ACHN (cell line): ENCODE data around the gene NEK11.
"Not testable (repeated sequence)": the region's sequence is repeated elsewhere in the genome, so short reads cannot be mapped to it uniquely, and the experiment has no call there.

Experiments
- DNase-seq: peaks from one replicate; pipeline ENCODE4 v3.0.0-alpha.2; 2015
- in situ Hi-C: cut with HindIII; loops from 2 replicates; pipeline ENCODE4 v1.10.0; 2017; ENCODE audit warnings: low sequenced_read_pairs, low pct_ligation_motif_present, low pct_unique_long_range_greater_than_20kb

The NEK11 gene

GRCh38 chr3:131036200-131036816 lies 9.6 kb downstream of the NEK11 start:
- DNase-seq = no peak
- in situ Hi-C loops = no loop called here

GRCh38 chr3:131036986-131037385 lies 10.3 kb downstream of the NEK11 start:
- in situ Hi-C loops = no loop called here

GRCh38 chr3:131038326-131038725 lies 11.6 kb downstream of the NEK11 start:
- DNase-seq = no peak
- in situ Hi-C loops = no loop called here

More at GRCh38 chr3:131036986-131037385, 10.3 kb downstream of the NEK11 start:
- no peak for DNase-seq

- DNase-seq, in situ Hi-C loops: not testable (repeated sequence)
Measured at GRCh38 chr3:131042271-131042985, 15.8 kb downstream of the NEK11 start.

GRCh38 chr3:131047582-131047981 lies 20.9 kb downstream of the NEK11 start:
- in situ Hi-C loops = no loop called here
- DNase-seq = no peak

GRCh38 chr3:131048030-131048429 lies 21.4 kb downstream of the NEK11 start:
- no peak for DNase-seq
- in situ Hi-C loops = no loop called here

GRCh38 chr3:131050001-131050400 lies 23.3 kb downstream of the NEK11 start:
- DNase-seq = no peak
- in situ Hi-C loops = no loop called here

GRCh38 chr3:131053043-131053859 lies 26.6 kb downstream of the NEK11 start:
- in situ Hi-C loops = no loop called here
- peak; percentile 16 for DNase-seq

GRCh38 chr3:131067983-131068382 lies 41.3 kb downstream of the NEK11 start:
- DNase-seq = no peak
- in situ Hi-C loops = no loop called here

GRCh38 chr3:131072099-131072559 lies 45.5 kb downstream of the NEK11 start:
- no peak for DNase-seq
- in situ Hi-C loops = no loop called here

GRCh38 chr3:131072845-131073244 lies 46.2 kb downstream of the NEK11 start:
- in situ Hi-C loops = no loop called here
- no peak for DNase-seq

GRCh38 chr3:131075632-131076328 lies 49.1 kb downstream of the NEK11 start:
- in situ Hi-C loops = no loop called here
- no peak for DNase-seq

GRCh38 chr3:131077904-131078303 lies 51.2 kb downstream of the NEK11 start:
- no peak for DNase-seq
- in situ Hi-C loops = no loop called here

GRCh38 chr3:131079086-131079485 lies 52.4 kb downstream of the NEK11 start:
- in situ Hi-C loops = no loop called here

GRCh38 chr3:131081224-131081623 lies 54.5 kb downstream of the NEK11 start:
- in situ Hi-C loops = no loop called here
- no peak for DNase-seq

More at GRCh38 chr3:131079086-131079485, 52.4 kb downstream of the NEK11 start:
- no peak for DNase-seq

- in situ Hi-C loops = no loop called here
- DNase-seq = no peak
Measured at GRCh38 chr3:131082246-131082645, 55.6 kb downstream of the NEK11 start.

GRCh38 chr3:131082871-131083863 lies 56.5 kb downstream of the NEK11 start:
- DNase-seq = no peak
- in situ Hi-C loops = no loop called here

- DNase-seq = no peak
Measured at GRCh38 chr3:131091768-131092167, 65.1 kb downstream of the NEK11 start.

More at GRCh38 chr3:131091768-131092167, 65.1 kb downstream of the NEK11 start:
- in situ Hi-C loops = no loop called here
